H1 (cell line): Measurements from ENCODE around the gene DIP2C. TPM values are rescaled to one million over a fixed set of nuclear protein-coding genes. Genes with fewer than 3 reads are reported as not detected.

Experiments
- CTCF ChIA-PET: fragments of 300-600 bp; sonication (Branson Sonifier 250); formaldehyde crosslinking; loops from one replicate; lab custom pipeline; 2021; ENCODE audit not compliant: partially characterized antibody; lab: Charles Lee
- POLR2A ChIA-PET: fragments of 300-600 bp; sonication (Branson Sonifier 250); formaldehyde crosslinking; loops from one replicate; lab custom pipeline; 2021; ENCODE audit warnings: inconsistent platforms; ENCODE audit not compliant: partially characterized antibody; lab: Charles Lee
- DNase-seq, 2 experiments: peaks; one replicate each; pipeline versions ENCODE4 v3.0.0 to v3.0.0-alpha.2; 2010 to 2022; ENCODE audit warnings: low spot score in 2 of 2, low read depth in 1 of 2, mixed read lengths in 1 of 2
- FAIRE-seq: peaks from 2 replicates; lab custom pipeline; 2011; peaks lifted over from hg19 to GRCh38; lab: Jason Lieb, UNC
- H2AFZ ChIP-seq: 2 replicates; pipeline ENCODE4 v1.8.1; 2012; ENCODE audit warnings: low read length, inconsistent platforms
- H2AK5ac ChIP-seq: 2 replicates; pipeline ENCODE4 v1.6.1; 2013; ENCODE audit warnings: low read depth, low read length
- H2BK120ac ChIP-seq: replicated peaks from 2 replicates; pipeline ENCODE3; 2013; ENCODE audit warnings: low read depth, low read length, inconsistent platforms
- H2BK12ac ChIP-seq: 2 replicates; pipeline ENCODE4 v1.6.1; 2013; ENCODE audit warnings: low read depth, low read length
- H2BK15ac ChIP-seq: 2 replicates; pipeline ENCODE4 v1.6.1; 2013; ENCODE audit warnings: low read length
- H2BK20ac ChIP-seq: 2 replicates; pipeline ENCODE4 v1.6.1; 2013; ENCODE audit warnings: low read length
- H2BK5ac ChIP-seq: 2 replicates; pipeline ENCODE4 v1.6.1; 2013; ENCODE audit warnings: low read depth, low read length
- H3K14ac ChIP-seq: 2 replicates; pipeline ENCODE4 v1.6.1; 2013; ENCODE audit warnings: inconsistent platforms; ENCODE audit not compliant: insufficient read length
- H3K18ac ChIP-seq: 2 replicates; pipeline ENCODE4 v1.6.1; 2013; ENCODE audit warnings: low read length; ENCODE audit errors: extremely low read depth
- H3K23ac ChIP-seq: 2 replicates; pipeline ENCODE4 v1.6.1; 2013; ENCODE audit warnings: inconsistent platforms; ENCODE audit not compliant: insufficient read length
- H3K23me2 ChIP-seq: 2 replicates; pipeline ENCODE4 v1.6.1; 2013; ENCODE audit warnings: low read depth, low read length
- H3K27ac ChIP-seq: 2 replicates; pipeline ENCODE4 v1.6.1; 2011; ENCODE audit warnings: low read depth, low read length, inconsistent platforms
- H3K27me3 ChIP-seq, 4 experiments: replicated peaks in 1 of 4; 1 replicate in 1 of 4; 2 replicates in 3 of 4; pipeline versions ENCODE4 v1.6.1 to v1.8.1; 2011 to 2013; ENCODE audit warnings: low read length in 3 of 4, mild to moderate bottlenecking in 3 of 4, inconsistent platforms in 2 of 4, mixed read lengths in 2 of 4, moderate library complexity in 1 of 4; ENCODE audit not compliant: control insufficient read depth in 3 of 4, insufficient read depth in 3 of 4; ENCODE audit errors: extremely low read depth in 1 of 4
- H3K36me3 ChIP-seq, 4 experiments: 2 replicates each; pipeline versions ENCODE4 v1.6.1 to v1.8.1; 2011 to 2013; ENCODE audit warnings: mild to moderate bottlenecking in 4 of 4, low read length in 3 of 4, moderate library complexity in 2 of 4, control low read depth in 1 of 4, inconsistent platforms in 1 of 4; ENCODE audit not compliant: insufficient read depth in 4 of 4, control insufficient read depth in 2 of 4
- H3K4ac ChIP-seq: replicated peaks from 2 replicates; pipeline ENCODE3; 2013; ENCODE audit warnings: low read length, low read depth, mixed read lengths, inconsistent platforms; ENCODE audit not compliant: insufficient read length
- H3K4me1 ChIP-seq, 4 experiments: replicated peaks in 1 of 4; 1 replicate in 1 of 4; 2 replicates in 3 of 4; pipeline versions ENCODE4 v1.6.1 to v1.8.1; 2011 to 2013; ENCODE audit warnings: low read length in 3 of 4, inconsistent platforms in 2 of 4, mixed read lengths in 1 of 4; ENCODE audit not compliant: insufficient read depth in 4 of 4, control insufficient read depth in 3 of 4
- H3K4me2 ChIP-seq, 2 experiments: 2 replicates each; pipeline versions ENCODE4 v1.6.1 to v1.8.1; 2011 to 2013; ENCODE audit warnings: low read depth in 2 of 2, low read length in 2 of 2, control low read depth in 1 of 2, inconsistent platforms in 1 of 2, mild to moderate bottlenecking in 1 of 2; ENCODE audit not compliant: insufficient read depth in 1 of 2
- H3K4me3 ChIP-seq, 4 experiments: fragments of 200-600, 300-600 bp in 1 of 4; sonication (generic), shearing (Covaris generic), sonication (Bioruptor Twin) in 1 of 4; 2 replicates each; pipeline versions ENCODE4 v1.5.1 to v1.8.1; 2011 to 2016; ENCODE audit warnings: low read length in 4 of 4, low read depth in 3 of 4, control low read depth in 2 of 4, inconsistent platforms in 2 of 4, mild to moderate bottlenecking in 2 of 4, mixed read lengths in 1 of 4, moderate library complexity in 1 of 4; ENCODE audit not compliant: insufficient read depth in 2 of 4; ENCODE audit errors: extremely low read depth in 1 of 4
- H3K56ac ChIP-seq: replicated peaks from 2 replicates; pipeline ENCODE3; 2013; ENCODE audit warnings: low read depth, mild to moderate bottlenecking, mixed read lengths, low read length, inconsistent platforms; ENCODE audit not compliant: insufficient read length
- H3K79me1 ChIP-seq: 2 replicates; pipeline ENCODE4 v1.6.1; 2013; ENCODE audit warnings: low read depth, low read length, control low read depth
- H3K79me2 ChIP-seq, 2 experiments: 2 replicates each; pipeline versions ENCODE4 v1.6.1 to v1.8.1; 2012 to 2013; ENCODE audit warnings: low read length in 2 of 2, mild to moderate bottlenecking in 2 of 2, inconsistent platforms in 1 of 2; ENCODE audit not compliant: insufficient read depth in 2 of 2, control insufficient read depth in 1 of 2
- H3K9ac ChIP-seq, 4 experiments: replicated peaks in 1 of 4; 1 replicate in 1 of 4; 2 replicates in 3 of 4; pipeline versions ENCODE4 v1.6.1 to v1.8.1; 2011 to 2013; ENCODE audit warnings: low read depth in 3 of 4, low read length in 3 of 4, control low read depth in 2 of 4, mild to moderate bottlenecking in 2 of 4, moderate library complexity in 2 of 4, inconsistent platforms in 1 of 4; ENCODE audit errors: extremely low read depth in 1 of 4
- H3K9me3 ChIP-seq, 2 experiments: 2 replicates each; pipeline versions ENCODE4 v1.6.1 to v1.8.1; 2012 to 2013; ENCODE audit warnings: mild to moderate bottlenecking in 2 of 2, moderate library complexity in 2 of 2, control low read depth in 1 of 2, inconsistent platforms in 1 of 2, low read depth in 1 of 2, low read length in 1 of 2, mixed read lengths in 1 of 2; ENCODE audit not compliant: insufficient read depth in 2 of 2
- H4K20me1 ChIP-seq, 2 experiments: replicated peaks in 1 of 2; 2 replicates each; pipeline versions ENCODE3 to v1.8.1; 2011 to 2013; ENCODE audit warnings: inconsistent platforms in 2 of 2, low read length in 2 of 2, mild to moderate bottlenecking in 1 of 2; ENCODE audit not compliant: insufficient read depth in 2 of 2, control insufficient read depth in 1 of 2
- H4K5ac ChIP-seq: 2 replicates; pipeline ENCODE4 v1.6.1; 2013; ENCODE audit warnings: low read length, low read depth, mixed read lengths, inconsistent platforms; ENCODE audit not compliant: insufficient read length
- H4K8ac ChIP-seq: 2 replicates; pipeline ENCODE4 v1.8.0; 2013; ENCODE audit warnings: mild to moderate bottlenecking, moderate library complexity, low read length, inconsistent platforms; ENCODE audit not compliant: insufficient read depth; ENCODE audit errors: extremely low read depth
- H4K91ac ChIP-seq: replicated peaks from 2 replicates; pipeline ENCODE3; 2013; ENCODE audit warnings: low read length, mixed read lengths, inconsistent platforms; ENCODE audit not compliant: insufficient read length
- EGR1 ChIP-seq: IDR thresholded peaks from 2 replicates; pipeline ENCODE4 v1.6.1; 2011; ENCODE audit warnings: low read depth, low read length, borderline replicate concordance
- RAD21 ChIP-seq, 2 experiments: IDR thresholded peaks in 1 of 2; conservative IDR thresholded peaks in 1 of 2; 2 replicates each; pipeline ENCODE4 v1.6.1; 2011; ENCODE audit warnings: low read depth in 2 of 2, low read length in 2 of 2, improper control_type of control experiment in 1 of 2, inconsistent platforms in 1 of 2, mild to moderate bottlenecking in 1 of 2, moderate library complexity in 1 of 2
- WGBS, 2 experiments: shearing (Covaris generic) in 1 of 2; methylation state at CpG; one replicate each; pipeline versions ENCODE4 v1.1.6 to v1.1.7; 2013 to 2015; ENCODE audit warnings: low lambda C conversion rate in 2 of 2, mixed read lengths in 2 of 2, inconsistent platforms in 1 of 2, low coverage in 1 of 2, missing lambda C conversion rate in 1 of 2; ENCODE audit not compliant: insufficient replicate concordance in 2 of 2, insufficient coverage in 1 of 2, insufficient read length in 1 of 2; ENCODE audit errors: extremely low coverage in 1 of 2, missing lambda C conversion rate in 1 of 2; 5-methylcytosine and 5-hydroxymethylcytosine counted together
- polyA plus RNA-seq, 7 experiments: library from polyadenylated mRNA; depleted of rRNA in 3 of 7; stranded (reverse) in 5 of 7; unstranded in 2 of 7; fragments of >200 nt in 5 of 7; fragments of 200-250 nt in 2 of 7; gene quantifications; 1 replicate in 5 of 7; 2 replicates in 1 of 7; 4 replicates in 1 of 7; pipeline versions ENCODE4 v1.2.1 to v1.2.3, GENCODE V29; 2011 to 2013; ENCODE audit warnings: missing spikeins in 2 of 7, mixed read lengths in 2 of 7
- total RNA-seq: library from RNA; stranded (reverse); fragmentation: NEBNext Ultra II Directional; extraction: Animal tissue kit (Norgen Biotek cat#: 25700); gene quantifications from 2 replicates; pipeline ENCODE4 v1.2.1, GENCODE V29; 2021

DIP2C gene
- total and polyA plus RNA-seq, 2 of the 8 experiments (the other 6 are each of a cell fraction or from before 2014, with no cell fraction given) = 3.8 to 9.3 TPM

GRCh38 chr10:522350-522749 is 167.1 kb downstream of the DIP2C start:
- Histone ChIP-seq H3K4me1 (no peaks in the 10 kb centered on the region; a peak in 1 of 7 replicates), H3K23ac (no peak overlapping the region), H3K9me3 (no peaks in the 10 kb centered on the region), H2BK120ac (no peak overlapping the region), H2AFZ (no peak overlapping the region), H4K8ac (no peak overlapping the region), H3K27me3 (no peaks in the 10 kb centered on the region), H2BK12ac (no peak overlapping the region), H3K36me3 (no peaks in the 10 kb centered on the region), H3K14ac (no peak overlapping the region), H3K79me2 (no peaks in the 10 kb centered on the region), H2AK5ac (no peak overlapping the region; the same call in 1 of the 2 replicates), H2BK15ac (no peak overlapping the region), H3K27ac (no peak overlapping the region), H3K9ac (no peak overlapping the region), H2BK5ac (no peak overlapping the region), H4K20me1 (peaks cover 2 to 14% of the 10 kb centered on the region in 2 experiments), H3K4me3 (no peak overlapping the region), H3K56ac (no peak overlapping the region), H4K91ac (no peak overlapping the region), H4K5ac (no peak overlapping the region), H2BK20ac (no peak overlapping the region), H3K79me1 (peaks cover 5% of the 10 kb centered on the region), H3K18ac (no peak overlapping the region), H3K4ac (peak overlapping the region; percentile 21), H3K23me2 (no peaks in the 10 kb centered on the region), H3K4me2 (no peak overlapping the region)
- no peak for DNase-seq
- FAIRE-seq = no peak
- ChIA-PET POLR2A (no interaction called here), CTCF (interaction anchor here (0.9 to 2.6 kb wide), 2 partner anchors 11 to 140 kb away, joined by 3 to 9 read pairs; no protein-coding TSS in a partner anchor)
- 86% methylated on average over 13 of the region's 13 CpGs; no CpG with 5 or more reads in 1 of the 2 experiments for WGBS, 2 experiments
- no peak for TF ChIP-seq EGR1
- TF ChIP-seq RAD21 (IDR thresholded peaks at IDR 0.05 in 1 of 2, conservative IDR thresholded peaks at IDR 0.05 in 1 of 2; ENCODE audit: low read depth in 2 of 2, low read length in 2 of 2) = no peak
